ENCODE data around the gene CATSPERB.

DNA sequence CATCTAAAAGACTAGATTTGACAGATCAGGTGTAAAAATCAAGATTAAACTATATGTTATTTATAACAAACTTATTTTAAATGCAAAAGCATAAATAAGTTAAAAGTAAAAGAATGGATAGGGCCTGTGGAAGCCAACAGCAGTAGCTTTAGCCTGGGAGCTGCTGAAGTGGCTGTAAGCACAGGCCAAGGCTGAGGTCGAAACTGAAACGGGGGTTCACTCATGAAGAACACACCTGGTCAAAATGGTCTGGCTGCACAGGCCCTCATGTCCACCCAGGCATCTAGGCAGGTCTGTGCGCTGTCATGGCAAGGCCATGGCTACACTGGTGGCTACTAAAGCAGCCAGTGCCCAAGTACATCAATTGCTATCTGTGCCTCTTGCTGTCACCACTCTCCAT, 23.1 kb downstream of the CATSPERB start:
- TF ChIP-seq, protein P1, sequence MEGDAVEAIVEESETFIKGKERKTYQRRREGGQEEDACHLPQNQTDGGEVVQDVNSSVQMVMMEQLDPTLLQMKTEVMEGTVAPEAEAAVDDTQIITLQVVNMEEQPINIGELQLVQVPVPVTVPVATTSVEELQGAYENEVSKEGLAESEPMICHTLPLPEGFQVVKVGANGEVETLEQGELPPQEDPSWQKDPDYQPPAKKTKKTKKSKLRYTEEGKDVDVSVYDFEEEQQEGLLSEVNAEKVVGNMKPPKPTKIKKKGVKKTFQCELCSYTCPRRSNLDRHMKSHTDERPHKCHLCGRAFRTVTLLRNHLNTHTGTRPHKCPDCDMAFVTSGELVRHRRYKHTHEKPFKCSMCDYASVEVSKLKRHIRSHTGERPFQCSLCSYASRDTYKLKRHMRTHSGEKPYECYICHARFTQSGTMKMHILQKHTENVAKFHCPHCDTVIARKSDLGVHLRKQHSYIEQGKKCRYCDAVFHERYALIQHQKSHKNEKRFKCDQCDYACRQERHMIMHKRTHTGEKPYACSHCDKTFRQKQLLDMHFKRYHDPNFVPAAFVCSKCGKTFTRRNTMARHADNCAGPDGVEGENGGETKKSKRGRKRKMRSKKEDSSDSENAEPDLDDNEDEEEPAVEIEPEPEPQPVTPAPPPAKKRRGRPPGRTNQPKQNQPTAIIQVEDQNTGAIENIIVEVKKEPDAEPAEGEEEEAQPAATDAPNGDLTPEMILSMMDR (IDR thresholded peaks at IDR 0.05; ENCODE audit: extremely low read depth in 1 of 2, insufficient read depth in 1 of 2, low read depth in 1 of 2, low read length in 2 of 2): no peak
- no peak for TF ChIP-seq EZH2 (IDR thresholded peaks at IDR 0.05; ENCODE audit: borderline replicate concordance, low read depth, low read length, severe bottlenecking)
- no peak for TF ChIP-seq POLR2A (IDR thresholded peaks at IDR 0.05; ENCODE audit: low read depth, low read length)
- no peak for TF ChIP-seq JUN (IDR thresholded peaks at IDR 0.05; ENCODE audit: borderline replicate concordance, insufficient read depth, insufficient read length, low read depth)

All from endothelial cell of umbilical vein (primary cell).